Measurements from ENCODE around the gene CAMK2N1. TPM values are rescaled to one million over a fixed set of nuclear protein-coding genes. Genes with fewer than 3 reads are reported as not detected.

CAMK2N1 gene
- total and polyA plus RNA-seq, 10 of the 15 experiments (the other 5 are each of a cell fraction or from before 2014, with no cell fraction given), result 0.23 TPM; not detected in 9

- H2AFZ ChIP-seq (ENCODE audit: control insufficient read depth, low read depth, low read length), result no peak overlapping the region
- no peak overlapping the region for H3K4me3 ChIP-seq
- no peak overlapping the region for H3K4me2 ChIP-seq (ENCODE audit: control insufficient read depth, insufficient read depth)
- BruUV-seq (replicated peaks), result no TSS peak
- H3K27me3 ChIP-seq (replicated peaks in 1 of 2; ENCODE audit: control insufficient read depth in 2 of 2, insufficient read depth in 2 of 2, low read length in 1 of 2), result peaks cover 6 to 14% of the 10 kb centered on the region in 2 experiments
- H3K9ac ChIP-seq (ENCODE audit: control insufficient read depth, insufficient read depth, low read length), result no peak overlapping the region
- DNase-seq (ENCODE audit: low read depth, low spot score) (no peak), ATAC-seq (no peak), FAIRE-seq (no peak)
- in situ Hi-C loops (cut with MboI), result no loop called here
- ChIA-PET SMC1A (ENCODE audit: uncharacterized antibody, unreplicated experiment) (no interaction called here), POLR2A (no interaction called here), CTCF (interaction anchor here (0.8 to 1.0 kb wide), 2 partner anchors 12 to 108 kb away, joined by 3 read pairs; no protein-coding TSS in a partner anchor), RAD21 (ENCODE audit: unreplicated experiment) (no interaction called here)
- H4K20me1 ChIP-seq (ENCODE audit: control insufficient read depth, insufficient read depth), result no peaks in the 10 kb centered on the region
- no peaks in the 10 kb centered on the region for H3K9me3 ChIP-seq (replicated peaks; ENCODE audit: control insufficient read depth, insufficient read depth, low read length)
- 22% methylated on average over 10 of the region's 10 CpGs for WGBS (ENCODE audit: insufficient coverage, insufficient replicate concordance, low lambda C conversion rate, missing lambda C conversion rate)
- H3K4me1 ChIP-seq (ENCODE audit: control insufficient read depth, insufficient read depth, low read length), result no peaks in the 10 kb centered on the region
- H3K27ac ChIP-seq (ENCODE audit: control insufficient read depth, insufficient read depth), result no peak overlapping the region
- intact Hi-C loops (cut with micrococcal nuclease; ENCODE audit: unreplicated experiment), result no loop called here
- no peaks in the 10 kb centered on the region for H3K79me2 ChIP-seq (ENCODE audit: control insufficient read depth, insufficient read depth, low read length)
- H3K36me3 ChIP-seq (ENCODE audit: control insufficient read depth in 2 of 2, insufficient read depth in 2 of 2, low read length in 1 of 2), result no peaks in the 10 kb centered on the region
- TF ChIP-seq CBX5 (IDR thresholded peaks at IDR 0.05; ENCODE audit: low read depth) (no peak), STAT3 (IDR thresholded peaks at IDR 0.05; ENCODE audit: low read depth, low read length) (no peak), POLR2AphosphoS2 (IDR thresholded peaks at IDR 0.05; ENCODE audit: low read depth, low read length) (no peak), SKIL (IDR thresholded peaks at IDR 0.05; ENCODE audit: low read depth, poor library complexity, severe bottlenecking) (no peak), ZBTB33 (IDR thresholded peaks at IDR 0.05) (no peak), RFX5 (IDR thresholded peaks at IDR 0.05; ENCODE audit: low read depth, low read length) (no peak), FOXM1 (IDR thresholded peaks at IDR 0.05; ENCODE audit: low read depth, low read length) (no peak), ZBTB40 (IDR thresholded peaks at IDR 0.05; ENCODE audit: borderline replicate concordance) (no peak), RUNX3 (IDR thresholded peaks at IDR 0.05; ENCODE audit: low read length) (no peak), PKNOX1 (IDR thresholded peaks at IDR 0.05) (no peak), ZBED1 (IDR thresholded peaks at IDR 0.05; ENCODE audit: borderline replicate concordance) (no peak), TCF7 (IDR thresholded peaks at IDR 0.05; ENCODE audit: borderline replicate concordance) (no peak), RAD21 (IDR thresholded peaks at IDR 0.05; ENCODE audit: insufficient read depth, low read depth, low read length) (no peak)
These were observed 4.1 kb downstream of the CAMK2N1 start for GRCh38 chr1:20481643-20482498.
